ENCODE results near the gene CNPY2. TPM values are rescaled to one million over a fixed set of nuclear protein-coding genes. Genes with fewer than 3 reads are reported as not detected.

Gene CNPY2
- 95.7 and 112 TPM in 2 replicates for total RNA-seq

DNA sequence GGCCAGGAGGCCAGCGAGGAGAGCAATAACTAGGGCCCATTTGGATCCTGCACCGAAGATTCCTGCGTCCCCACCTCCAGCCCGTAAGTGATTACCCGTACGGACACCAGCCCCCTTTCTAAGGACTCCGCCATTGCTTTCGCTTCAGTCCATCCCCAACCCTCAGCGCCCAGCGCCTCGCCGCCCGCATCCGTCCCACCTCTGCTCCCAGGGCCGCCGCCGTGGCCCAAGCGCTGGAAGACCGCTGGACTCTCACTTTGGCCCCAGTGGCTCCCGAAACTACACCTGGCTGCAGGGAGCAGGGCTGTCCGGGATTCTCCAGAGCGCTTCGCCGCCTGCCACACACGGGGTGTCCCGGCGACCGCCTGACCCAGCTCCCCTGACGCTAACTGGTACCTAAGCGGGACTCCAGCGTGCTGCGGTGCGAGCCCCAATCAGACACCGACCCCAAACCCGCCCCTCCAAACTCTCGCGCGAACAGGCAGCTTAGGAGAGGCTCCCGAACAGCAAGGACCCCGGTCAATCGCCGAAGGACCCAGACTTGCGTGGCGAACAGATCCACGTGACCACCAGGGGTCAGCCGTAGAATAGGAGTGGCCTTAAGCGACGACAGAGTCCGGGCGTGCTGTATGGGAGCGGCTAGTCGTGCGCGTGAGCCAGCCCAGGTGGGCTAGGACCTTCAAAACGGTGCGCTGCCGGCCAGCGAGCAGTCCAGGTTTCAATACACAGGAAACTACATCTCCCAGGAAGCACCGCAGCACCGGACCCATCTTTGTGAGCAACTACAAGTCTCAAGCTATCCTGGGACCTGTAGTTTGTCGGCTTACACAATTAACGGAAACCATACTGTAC lies at the start of gene CNPY2:
Gene CNPY2 (minus strand): TSS at position 367 of the 852 bp plus-strand sequence. CDS start 771 bp downstream, outside the sequence.

DNA sequence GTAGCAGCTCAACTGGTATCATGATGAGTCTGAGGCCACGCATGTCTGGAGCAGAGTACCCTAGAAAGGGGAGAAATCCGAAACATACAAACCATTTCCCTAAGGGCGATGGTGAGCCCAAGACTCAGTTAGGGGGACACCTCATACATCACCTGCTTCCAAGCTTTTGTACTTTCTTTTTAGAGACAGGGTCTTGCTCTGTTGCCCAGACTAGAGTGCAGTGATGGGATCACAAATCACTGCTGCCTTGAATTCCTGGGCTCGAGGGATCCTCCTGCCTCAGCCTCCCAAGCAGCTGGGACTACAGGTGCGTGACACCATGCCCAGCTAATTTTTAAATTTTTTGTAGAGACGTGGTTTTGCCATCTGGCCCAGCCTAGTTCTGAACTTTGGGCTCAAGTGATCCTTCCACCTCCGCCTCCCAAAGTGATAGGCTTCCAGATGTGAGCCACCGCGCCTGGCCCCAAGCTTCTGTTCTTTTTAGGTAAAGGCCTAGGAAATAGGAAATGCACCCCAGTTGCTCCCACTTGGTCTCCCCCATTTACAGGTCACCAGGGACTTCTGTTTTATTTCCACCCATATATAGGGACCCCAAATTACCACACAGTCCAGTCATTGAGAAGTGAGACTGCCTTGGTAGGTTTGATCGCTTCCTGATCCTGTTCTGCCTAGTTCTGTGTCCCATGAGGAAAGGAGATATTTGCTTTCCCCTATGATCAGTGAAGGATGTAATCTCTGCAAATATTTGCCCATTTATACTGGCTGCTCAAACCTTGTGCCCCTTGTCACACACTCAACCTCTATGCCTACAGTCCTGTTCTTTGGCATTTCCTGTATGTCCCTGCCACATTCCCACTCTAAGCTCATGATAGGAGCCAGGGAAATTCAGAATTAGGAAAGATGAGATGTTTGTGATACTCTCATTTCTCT lies 46.6 kb upstream of the CNPY2 start, which contains the start of gene APOF:
Gene APOF (minus strand): TSS at position 728 of the 930 bp plus-strand sequence. CDS start 112 bp downstream, at position 616.

DNA sequence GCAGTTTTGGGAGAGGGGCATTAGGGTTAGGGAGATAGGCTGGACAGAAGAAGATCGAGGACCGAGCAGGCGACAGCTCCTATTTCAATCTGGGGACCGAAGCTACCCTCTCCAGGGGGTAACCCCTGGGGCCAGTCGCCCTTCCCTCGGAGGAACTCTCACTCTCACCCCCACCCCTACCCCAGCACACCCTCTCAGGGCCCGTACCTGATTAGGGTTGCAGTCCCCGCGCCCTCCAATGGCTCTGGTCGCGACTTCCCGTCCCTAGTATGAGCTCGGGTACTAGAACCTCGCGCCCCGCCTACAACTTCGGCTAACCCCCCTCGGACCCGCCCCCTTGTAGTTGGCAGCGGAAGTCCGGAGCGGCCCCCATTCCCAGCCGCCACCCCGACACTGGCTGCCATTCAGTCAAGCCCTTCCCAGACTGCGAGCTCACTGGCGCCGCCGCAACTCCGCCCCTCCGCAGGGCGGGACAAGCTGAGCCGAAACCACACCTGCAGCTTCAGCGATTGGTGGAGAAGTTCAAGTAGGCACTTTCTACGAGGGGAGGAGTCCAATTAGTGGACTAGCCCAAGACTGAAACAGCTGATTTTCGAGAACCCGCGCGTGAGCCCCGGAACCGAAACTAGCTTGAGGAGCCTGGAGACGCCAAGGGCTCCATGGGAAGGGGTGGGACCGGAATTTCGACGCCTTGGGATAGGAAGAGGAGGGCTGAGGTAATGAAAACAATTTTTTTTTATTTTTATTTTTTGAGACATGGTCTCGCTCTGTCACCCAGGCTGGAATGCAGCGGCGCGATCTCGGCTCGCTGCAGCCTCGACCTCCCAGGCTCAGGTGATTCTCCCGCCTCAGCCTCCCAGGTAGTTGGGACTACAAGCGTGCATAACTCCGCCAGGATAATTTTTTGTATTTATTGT lies 44.3 kb upstream of the CNPY2 start, which contains the start of gene STAT2:
Gene STAT2 (minus strand): TSS at position 257 of the 917 bp plus-strand sequence. CDS start 3,536 bp downstream, outside the sequence.

DNA sequence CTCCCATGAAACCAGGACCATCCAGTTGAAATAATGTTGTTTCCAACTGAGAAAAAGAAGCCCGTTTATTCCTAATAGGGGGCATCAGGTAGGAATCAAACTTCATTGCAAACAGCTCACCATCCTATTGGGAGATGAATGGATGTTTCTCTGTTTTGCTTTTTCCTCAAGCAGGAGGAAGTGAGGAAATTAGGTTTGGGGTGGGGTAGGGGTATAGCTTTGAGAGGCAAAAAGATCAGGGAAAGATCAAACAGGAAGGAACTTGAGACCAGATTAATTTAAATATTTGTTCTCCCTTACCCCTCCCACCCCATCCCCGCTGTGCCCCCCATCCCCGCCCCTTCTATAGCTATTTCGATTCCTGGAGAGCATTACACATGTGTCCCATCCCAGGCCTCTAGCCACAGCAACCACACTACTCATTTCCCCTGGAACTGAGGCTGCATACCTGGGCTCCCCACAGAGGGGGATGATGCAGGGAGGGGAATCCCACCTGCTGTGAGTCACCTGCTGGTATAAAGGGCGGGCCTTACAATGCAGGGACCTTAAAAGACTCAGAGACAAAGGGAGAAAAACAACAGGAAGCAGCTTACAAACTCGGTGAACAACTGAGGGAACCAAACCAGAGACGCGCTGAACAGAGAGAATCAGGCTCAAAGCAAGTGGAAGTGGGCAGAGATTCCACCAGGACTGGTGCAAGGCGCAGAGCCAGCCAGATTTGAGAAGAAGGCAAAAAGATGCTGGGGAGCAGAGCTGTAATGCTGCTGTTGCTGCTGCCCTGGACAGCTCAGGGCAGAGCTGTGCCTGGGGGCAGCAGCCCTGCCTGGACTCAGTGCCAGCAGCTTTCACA lies 22.7 kb upstream of the CNPY2 start, which contains the start of gene IL23A:
Gene IL23A (plus strand): TSS at position 577 of the 850 bp plus-strand sequence. CDS start 161 bp downstream, at position 738.

DNA sequence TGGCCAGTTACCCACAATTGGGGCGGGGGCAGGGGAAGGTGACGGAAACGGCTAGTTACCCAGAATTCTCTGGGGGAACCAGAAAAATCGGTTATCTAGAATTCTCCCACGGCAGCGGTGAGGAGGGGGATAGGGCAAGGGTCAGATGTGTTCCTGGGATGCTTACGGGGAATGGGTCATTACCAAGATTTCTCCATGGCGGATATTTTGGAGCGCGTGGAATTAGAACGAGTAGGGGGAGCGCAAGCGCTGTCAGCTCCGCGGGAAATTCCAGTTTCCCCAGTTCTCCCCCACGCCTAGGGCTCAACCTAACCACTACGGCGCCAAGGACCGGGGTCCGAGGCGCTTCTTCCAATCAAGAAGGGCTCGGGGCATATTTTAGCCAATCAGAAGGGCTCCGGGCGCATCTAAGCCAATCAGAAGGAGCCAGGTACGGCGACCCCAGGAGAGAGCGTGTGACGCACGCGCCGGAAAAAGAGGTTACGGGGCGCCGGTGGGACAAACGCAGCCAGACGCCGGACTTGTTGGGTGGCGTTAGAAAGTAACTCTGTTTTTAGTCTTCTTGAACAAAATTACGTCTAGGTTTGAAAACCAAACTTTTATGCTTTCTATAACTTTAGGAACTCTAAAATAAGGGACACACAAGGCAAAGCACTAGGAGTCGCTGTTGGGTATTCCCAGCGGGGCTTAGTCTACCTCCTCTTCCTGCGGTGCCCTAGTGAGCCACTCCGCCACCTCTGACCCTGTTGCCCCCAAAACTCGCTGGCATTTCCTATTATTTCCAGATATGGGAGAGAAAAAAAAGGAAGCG lies 18.1 kb upstream of the CNPY2 start, which contains the start of gene PAN2:
Gene PAN2 (minus strand): TSS at position 322 of the 811 bp plus-strand sequence. CDS start 906 bp downstream, outside the sequence.

DNA sequence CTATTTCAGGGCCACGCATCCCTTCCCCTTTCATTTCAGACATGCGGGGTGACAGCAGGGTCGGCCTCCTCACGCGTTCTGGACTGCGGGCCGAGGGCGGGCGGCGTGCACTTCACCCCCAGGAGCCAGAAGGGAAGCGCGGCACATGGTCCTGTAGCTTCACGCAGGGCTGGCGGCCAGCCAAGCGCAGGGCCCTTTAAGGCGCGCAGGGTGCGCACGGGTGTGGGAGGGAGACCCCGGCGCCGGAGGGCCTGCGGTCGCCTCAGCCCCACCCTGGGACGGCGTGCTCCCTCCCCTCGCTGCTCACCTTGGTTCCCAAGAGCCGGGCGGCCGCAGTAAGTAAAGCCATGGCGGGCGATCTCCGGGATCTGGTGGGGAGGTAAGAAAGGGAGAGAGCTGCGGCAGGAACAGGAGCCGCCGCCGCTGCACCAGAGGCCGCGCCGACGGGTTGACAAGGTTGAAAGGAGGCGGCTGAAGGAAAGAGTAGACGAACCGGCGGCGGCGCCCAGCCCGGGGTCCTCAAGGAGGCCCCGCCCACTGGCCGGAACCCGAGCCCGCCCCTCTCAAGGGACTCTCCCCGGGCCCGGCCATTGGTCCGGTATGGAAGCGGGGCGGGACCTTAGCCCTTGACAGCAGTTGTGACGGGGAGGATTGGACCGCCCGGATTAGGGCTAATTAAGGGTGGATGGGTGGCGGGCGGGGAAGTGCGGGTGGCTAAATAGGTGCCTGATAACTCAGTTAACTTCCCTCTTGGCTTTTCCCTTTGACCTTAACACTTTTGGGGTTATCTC lies 15.7 kb downstream of the CNPY2 start, which contains the start of gene CS:
Gene CS (minus strand): TSS at position 478 of the 791 bp plus-strand sequence. CDS start 129 bp downstream, at position 349.

DNA sequence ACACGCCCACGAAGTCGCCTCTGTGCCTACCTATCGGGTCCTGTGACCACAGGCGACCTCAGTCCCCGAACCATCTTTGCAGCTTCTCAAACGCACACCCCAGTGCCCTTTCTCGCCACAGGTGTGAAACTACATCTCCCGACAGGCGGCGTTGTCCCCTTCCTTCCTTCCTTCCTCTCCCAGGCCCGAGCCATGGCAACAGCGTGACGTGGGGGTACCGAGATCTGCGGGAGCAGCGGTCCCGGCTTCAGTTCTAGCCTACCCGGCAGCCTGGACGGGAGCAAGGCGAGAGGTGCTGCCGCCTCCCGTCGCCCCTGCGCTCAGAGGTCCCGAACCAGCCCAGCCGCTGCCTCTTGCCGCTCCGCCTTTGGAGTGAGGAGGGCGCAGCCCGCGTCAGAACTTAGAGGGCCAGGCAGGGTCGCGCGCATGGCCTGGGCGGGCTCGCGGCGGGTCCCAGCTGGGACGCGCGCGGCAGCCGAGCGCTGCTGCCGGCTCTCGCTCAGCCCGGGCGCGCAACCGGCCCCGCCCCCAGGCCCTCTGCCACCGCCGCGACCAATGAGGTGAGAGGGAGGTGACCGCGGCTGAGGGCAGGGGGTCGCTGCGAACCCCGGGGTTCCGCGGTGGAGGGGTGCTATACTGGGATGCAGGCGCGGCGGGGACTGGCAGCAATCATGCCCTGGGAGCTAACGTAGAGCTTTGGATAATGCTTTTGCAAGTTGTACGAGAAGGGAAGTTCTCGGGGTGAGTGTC lies 48.9 kb downstream of the CNPY2 start, which contains the start of gene COQ10A:
Gene COQ10A (plus strand): TSS at position 250 of the 750 bp plus-strand sequence. CDS start 177 bp downstream, at position 427.

Other genes with a start within 250 kb of the CNPY2 start
- 0.64 and 1.8 TPM in 2 replicates for gene ERBB3, start 235.8 kb downstream of the CNPY2 start, total RNA-seq
- 98.1 and 145 TPM in 2 replicates for gene PA2G4, start 211.4 kb downstream of the CNPY2 start, total RNA-seq
- 2,965 and 4,023 TPM in 2 replicates for gene RPL41, start 199.4 kb downstream of the CNPY2 start, total RNA-seq
- gene ZC3H10, start 197.7 kb downstream of the CNPY2 start, total RNA-seq: 3.4 and 5.0 TPM in 2 replicates
- 81.4 and 171 TPM in 2 replicates for gene ESYT1, start 187.7 kb downstream of the CNPY2 start, total RNA-seq
- 112 and 142 TPM in 2 replicates for gene MYL6B, start 163.4 kb downstream of the CNPY2 start, total RNA-seq
- 1,228 and 2,927 TPM in 2 replicates for gene MYL6, start 157.6 kb downstream of the CNPY2 start, total RNA-seq
- gene SMARCC2, start 126.5 kb downstream of the CNPY2 start, total RNA-seq: 27.5 and 43.8 TPM in 2 replicates
- gene RNF41, start 94.1 kb downstream of the CNPY2 start, total RNA-seq: 57.2 and 76.5 TPM in 2 replicates
- gene NABP2, start 91.6 kb downstream of the CNPY2 start, total RNA-seq: 48.4 and 60.4 TPM in 2 replicates
- gene SLC39A5, start 85.9 kb downstream of the CNPY2 start, total RNA-seq: not detected in 2 replicates
- gene ANKRD52, start 57.6 kb downstream of the CNPY2 start, total RNA-seq: 14.5 and 16.9 TPM in 2 replicates
- gene COQ10A, start 49.0 kb downstream of the CNPY2 start, total RNA-seq: 8.8 and 11.3 TPM in 2 replicates
- 109 and 134 TPM in 2 replicates for gene CS, start 15.7 kb downstream of the CNPY2 start, total RNA-seq
- gene PAN2, start 18.0 kb upstream of the CNPY2 start, total RNA-seq: 9.1 and 38.4 TPM in 2 replicates
- gene IL23A, start 22.9 kb upstream of the CNPY2 start, total RNA-seq: 0.13 and 0.56 TPM in 2 replicates
- 90.0 and 173 TPM in 2 replicates for gene STAT2, start 44.1 kb upstream of the CNPY2 start, total RNA-seq
- gene APOF, start 46.9 kb upstream of the CNPY2 start, total RNA-seq: not detected in 2 replicates
- gene TIMELESS, start 133.4 kb upstream of the CNPY2 start, total RNA-seq: 7.9 and 14.1 TPM in 2 replicates
- not detected in 2 replicates for gene MIP, start 138.7 kb upstream of the CNPY2 start, total RNA-seq
- 1.0 and 1.2 TPM in 2 replicates for gene SPRYD4, start 152.6 kb upstream of the CNPY2 start, total RNA-seq
- 0.13 TPM in 1 of 2 replicates, not detected in the other for gene GLS2, start 172.2 kb upstream of the CNPY2 start, total RNA-seq
- 25.3 and 26.5 TPM in 2 replicates for gene RBMS2, start 205.8 kb upstream of the CNPY2 start, total RNA-seq

Data from epithelial cell of alveolus of lung (primary cell).